ENCODE results near the gene CMA1.

CMA1 gene

DNA sequence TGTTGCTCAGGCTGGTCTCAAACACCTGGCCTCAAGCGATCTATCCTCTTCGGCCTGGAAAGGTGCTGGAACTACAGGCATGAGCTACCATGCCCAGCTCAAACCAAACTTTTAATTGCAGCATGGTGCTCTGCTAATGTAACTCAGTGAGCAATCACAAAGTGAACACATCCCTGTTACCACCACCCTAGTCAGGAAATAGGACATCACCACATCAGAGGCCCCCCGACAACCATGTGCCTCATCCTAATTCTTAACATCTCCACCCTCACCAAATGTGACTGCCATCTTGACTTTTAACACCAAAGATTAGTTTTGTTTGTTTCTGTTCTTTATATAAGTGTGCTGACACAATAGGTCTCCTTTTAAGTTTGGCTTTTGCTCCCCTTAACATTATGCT, 42.7 kb downstream of the CMA1 start:
- no peak for DNase-seq

DNA sequence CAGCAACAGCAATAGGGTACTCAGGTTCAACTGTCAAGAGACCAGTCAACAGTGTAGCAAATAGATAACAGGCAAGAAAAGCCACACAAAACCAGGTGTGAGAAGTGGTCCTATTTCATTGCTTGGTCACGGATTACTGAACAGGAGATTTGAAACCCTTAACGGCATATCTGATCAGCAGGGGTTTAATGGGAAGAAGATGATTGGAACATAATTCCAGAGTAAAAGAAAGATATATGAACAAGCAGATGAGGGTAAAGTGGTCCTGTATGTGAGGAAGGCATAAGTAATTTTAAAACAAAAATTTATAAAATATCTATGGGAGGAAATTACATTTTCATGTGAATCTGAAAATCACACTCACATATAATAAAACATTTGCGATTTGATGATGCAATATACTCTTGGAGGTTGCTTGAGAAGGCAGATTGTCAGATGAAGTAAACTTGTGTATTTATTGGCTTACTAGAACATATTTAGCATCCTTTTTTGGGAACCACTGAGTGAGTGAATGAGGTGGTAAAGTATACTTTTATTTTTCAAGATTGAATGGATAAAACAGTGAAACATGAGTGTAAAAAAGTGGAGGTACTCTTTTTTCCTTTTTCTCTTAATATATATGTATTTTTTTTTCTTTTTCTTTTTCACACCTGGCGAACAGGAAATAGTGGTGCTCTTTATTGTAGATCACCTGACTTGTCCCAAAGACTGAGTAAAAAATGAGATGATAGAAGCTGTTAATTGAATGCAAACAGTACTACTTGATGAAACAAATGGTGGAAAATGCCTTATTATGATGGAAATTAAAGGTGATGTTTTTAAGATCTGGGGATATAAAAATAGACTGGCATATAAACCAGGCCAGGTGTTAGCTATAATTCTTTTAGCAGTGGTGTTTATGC, 43.9 kb downstream of the CMA1 start:
- no peak for DNase-seq

DNA sequence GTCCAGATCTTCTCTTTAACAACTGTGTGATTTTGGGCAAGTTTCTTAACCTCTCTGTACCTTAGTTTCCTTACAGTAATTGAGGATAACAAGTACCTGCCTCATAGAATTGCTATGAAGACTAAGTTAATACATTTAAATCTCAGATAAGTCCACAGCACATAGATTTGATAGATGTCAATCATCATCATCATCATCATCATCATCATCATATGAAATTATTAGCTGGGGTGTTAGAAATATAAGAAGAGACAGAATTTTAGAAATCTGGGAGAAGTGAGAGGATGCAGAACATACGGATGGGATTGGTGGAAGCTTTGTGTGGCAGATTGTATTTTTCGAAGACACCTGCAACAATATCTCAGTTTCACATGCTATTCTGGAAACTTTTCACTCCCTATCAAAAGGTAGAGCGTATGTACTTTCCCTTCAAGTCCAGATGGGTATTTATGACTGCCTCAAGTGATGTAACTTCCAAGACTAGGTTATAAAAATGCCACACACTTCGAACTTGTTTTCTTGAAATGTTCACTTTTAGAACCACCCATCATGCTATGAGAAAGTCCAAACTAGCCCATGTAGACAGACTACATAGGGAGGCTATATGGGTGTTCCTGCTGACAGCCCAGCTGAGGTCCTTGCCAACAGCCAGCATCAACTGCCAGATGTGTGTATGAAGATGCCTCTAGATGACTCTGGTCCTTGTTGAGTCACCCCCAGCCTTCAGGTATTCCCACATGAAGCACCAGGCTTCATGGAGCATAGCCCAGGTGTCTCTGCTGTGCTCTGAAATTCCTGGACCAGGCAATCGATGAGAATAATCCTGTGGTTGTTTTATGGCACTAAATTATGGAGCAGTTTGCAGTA, 44.8 kb downstream of the CMA1 start:
- DNase-seq, result no peak

DNA sequence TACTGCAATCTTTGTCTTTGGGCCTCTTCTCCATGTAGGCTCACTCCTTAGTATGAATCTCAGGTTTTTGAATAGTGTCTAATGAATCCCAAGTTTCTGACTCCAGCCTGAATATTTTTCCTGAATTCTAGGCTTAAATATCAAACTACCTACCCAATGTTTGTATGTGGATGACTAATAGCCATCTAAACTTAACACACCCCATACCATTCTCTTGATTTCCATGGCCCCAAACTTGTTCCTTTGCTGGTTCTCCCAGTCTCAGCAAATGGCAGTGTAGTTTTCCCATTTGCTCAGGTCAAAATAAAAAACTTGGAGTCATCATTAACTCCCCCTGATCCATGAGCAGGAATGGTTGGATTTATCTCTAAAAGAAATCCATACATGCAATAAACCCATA, 46.7 kb downstream of the CMA1 start:
- DNase-seq, result no peak

- no peak for DNase-seq
Observed at GRCh38 chr14:24459331-24459730, 48.7 kb downstream of the CMA1 start.

GRCh38 chr14:24458736-24459135, 49.3 kb downstream of the CMA1 start:
- DNase-seq, result no peak

DNA sequence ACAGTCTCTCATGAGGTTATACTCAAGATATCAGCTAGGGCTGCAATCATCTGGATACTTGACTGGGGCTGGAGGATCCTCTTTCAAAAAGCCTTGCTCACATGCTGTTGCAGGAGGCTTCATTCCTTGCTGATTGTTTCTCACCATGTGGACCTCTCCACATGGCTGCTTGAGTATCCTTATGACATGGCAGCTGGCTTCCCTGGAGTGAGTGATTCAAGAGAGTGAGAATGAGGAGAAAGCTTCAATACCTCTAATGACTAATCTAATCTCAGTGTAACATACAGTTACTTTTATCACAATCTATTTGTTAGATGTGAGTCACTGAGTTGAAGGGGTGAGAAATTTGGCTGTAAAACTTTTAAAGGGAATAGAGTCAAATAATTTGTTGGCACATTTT, 51.1 kb downstream of the CMA1 start:
- DNase-seq, result no peak

Measured in suppressor macrophage treated with lipopolysaccharide for 1 hour (primary cell).